ENCODE measurements around the gene KIRREL3.

KIRREL3 gene

GRCh38 chr11:126888115-126888712 is 112.4 kb downstream of the KIRREL3 start:
- no peak overlapping the region for H3K27ac ChIP-seq
- no peaks in the 10 kb centered on the region for H3K27me3 ChIP-seq
- no peak overlapping the region for H3K4me3 ChIP-seq (ENCODE audit: low read depth in 1 of 2, low read length in 1 of 2)
- H3K36me3 ChIP-seq = no peaks in the 10 kb centered on the region
- no peaks in the 10 kb centered on the region for H3K9me3 ChIP-seq
- H3K4me1 ChIP-seq (ENCODE audit: control insufficient read depth in 1 of 2, insufficient read depth in 1 of 2, low read depth in 1 of 2, low read length in 1 of 2) = no peaks in the 10 kb centered on the region
- no peak for TF ChIP-seq CTCF (IDR thresholded peaks at IDR 0.05)

GRCh38 chr11:126886636-126887035 is 113.9 kb downstream of the KIRREL3 start:
- H3K9me3 ChIP-seq = no peaks in the 10 kb centered on the region

GRCh38 chr11:126886085-126886484 is 114.5 kb downstream of the KIRREL3 start:
- Histone ChIP-seq H3K4me1 (ENCODE audit: control insufficient read depth in 1 of 2, insufficient read depth in 1 of 2, low read depth in 1 of 2, low read length in 1 of 2) (no peaks in the 10 kb centered on the region), H3K27ac (no peak overlapping the region), H3K27me3 (no peaks in the 10 kb centered on the region), H3K36me3 (no peaks in the 10 kb centered on the region), H3K9me3 (no peaks in the 10 kb centered on the region), H3K4me3 (ENCODE audit: low read depth in 1 of 2, low read length in 1 of 2) (no peak overlapping the region)
- no peak for TF ChIP-seq CTCF (IDR thresholded peaks at IDR 0.05)

More at GRCh38 chr11:126886636-126887035, 113.9 kb downstream of the KIRREL3 start:
- Histone ChIP-seq H3K36me3 (no peaks in the 10 kb centered on the region), H3K4me3 (ENCODE audit: low read depth in 1 of 2, low read length in 1 of 2) (no peak overlapping the region), H3K4me1 (ENCODE audit: control insufficient read depth in 1 of 2, insufficient read depth in 1 of 2, low read depth in 1 of 2, low read length in 1 of 2) (no peaks in the 10 kb centered on the region), H3K27ac (no peak overlapping the region), H3K27me3 (no peaks in the 10 kb centered on the region)
- TF ChIP-seq CTCF (IDR thresholded peaks at IDR 0.05) = no peak

GRCh38 chr11:126884594-126884993 is 116.0 kb downstream of the KIRREL3 start:
- H3K4me3 ChIP-seq (ENCODE audit: low read depth in 1 of 2, low read length in 1 of 2) = no peak overlapping the region
- H3K27ac ChIP-seq = no peak overlapping the region
- H3K36me3 ChIP-seq = no peaks in the 10 kb centered on the region
- no peaks in the 10 kb centered on the region for H3K9me3 ChIP-seq
- no peaks in the 10 kb centered on the region for H3K4me1 ChIP-seq (ENCODE audit: control insufficient read depth in 1 of 2, insufficient read depth in 1 of 2, low read depth in 1 of 2, low read length in 1 of 2)
- no peak for TF ChIP-seq CTCF (IDR thresholded peaks at IDR 0.05)
- no peaks in the 10 kb centered on the region for H3K27me3 ChIP-seq

GRCh38 chr11:126884192-126884591 is 116.4 kb downstream of the KIRREL3 start:
- Histone ChIP-seq H3K27me3 (no peaks in the 10 kb centered on the region), H3K36me3 (no peaks in the 10 kb centered on the region), H3K9me3 (no peaks in the 10 kb centered on the region), H3K27ac (no peak overlapping the region), H3K4me1 (ENCODE audit: control insufficient read depth in 1 of 2, insufficient read depth in 1 of 2, low read depth in 1 of 2, low read length in 1 of 2) (no peaks in the 10 kb centered on the region), H3K4me3 (ENCODE audit: low read depth in 1 of 2, low read length in 1 of 2) (no peak overlapping the region)
- TF ChIP-seq CTCF (IDR thresholded peaks at IDR 0.05) = no peak

All from neutrophil (primary cell).